Mesenchymal stem cell (in vitro differentiated cells and primary cell): ENCODE results near the gene EMILIN3.

Source experiments
- DNase-seq: peaks from one replicate; pipeline ENCODE4 v3.0.0-alpha.2; 2013
- H2AFZ ChIP-seq: one replicate; pipeline ENCODE4 v1.6.1; 2013; ENCODE audit warnings: low read depth, mild to moderate bottlenecking, control low read depth, inconsistent platforms, low read length, moderate library complexity
- H2AK5ac ChIP-seq: 2 replicates; pipeline ENCODE4 v1.6.1; 2013; ENCODE audit warnings: low read length, moderate library complexity, mild to moderate bottlenecking, inconsistent platforms; ENCODE audit not compliant: severe bottlenecking
- H2BK120ac ChIP-seq: one replicate; pipeline ENCODE4 v1.6.1; 2013; ENCODE audit warnings: low read depth, mild to moderate bottlenecking, inconsistent platforms, low read length, moderate library complexity
- H2BK12ac ChIP-seq, 2 experiments: one replicate each; pipeline ENCODE4 v1.6.1; 2013; ENCODE audit warnings: inconsistent platforms in 2 of 2, low read length in 2 of 2, mild to moderate bottlenecking in 2 of 2, moderate library complexity in 2 of 2, control low read depth in 1 of 2
- H2BK15ac ChIP-seq: one replicate; pipeline ENCODE4 v1.6.1; 2013; ENCODE audit warnings: mild to moderate bottlenecking, low read depth, inconsistent platforms; ENCODE audit not compliant: poor library complexity, severe bottlenecking
- H2BK5ac ChIP-seq: 2 replicates; pipeline ENCODE4 v1.6.1; 2013; ENCODE audit warnings: low read depth, mild to moderate bottlenecking, low read length, control low read depth, inconsistent platforms; ENCODE audit not compliant: poor library complexity, severe bottlenecking
- H3K14ac ChIP-seq, 2 experiments: one replicate each; pipeline ENCODE4 v1.6.1; 2013; ENCODE audit warnings: inconsistent platforms in 2 of 2, low read length in 2 of 2, control low read depth in 1 of 2, mild to moderate bottlenecking in 1 of 2, moderate library complexity in 1 of 2
- H3K18ac ChIP-seq, 2 experiments: one replicate each; pipeline ENCODE4 v1.6.1; 2013; ENCODE audit warnings: inconsistent platforms in 2 of 2, low read length in 2 of 2, control low read depth in 1 of 2, low read depth in 1 of 2, mild to moderate bottlenecking in 1 of 2
- H3K23ac ChIP-seq, 2 experiments: one replicate each; pipeline ENCODE4 v1.6.1; 2013; ENCODE audit warnings: inconsistent platforms in 2 of 2, low read length in 2 of 2, mild to moderate bottlenecking in 2 of 2, moderate library complexity in 2 of 2, control low read depth in 1 of 2
- H3K27ac ChIP-seq: 2 replicates; pipeline ENCODE4 v1.5.1; 2013; ENCODE audit warnings: mild to moderate bottlenecking, moderate library complexity, low read length, control low read depth, inconsistent platforms; ENCODE audit not compliant: poor library complexity, severe bottlenecking
- H3K27me3 ChIP-seq, 2 experiments: 2 replicates each; pipeline versions ENCODE4 v1.6.1 to v1.7.0; 2013; ENCODE audit warnings: low read length in 2 of 2, mild to moderate bottlenecking in 2 of 2, moderate library complexity in 2 of 2, control low read depth in 1 of 2, inconsistent platforms in 1 of 2; ENCODE audit not compliant: control insufficient read depth in 1 of 2, insufficient read depth in 1 of 2
- H3K36me3 ChIP-seq, 2 experiments: 2 replicates each; pipeline versions ENCODE4 v1.6.1 to v1.7.0; 2013; ENCODE audit warnings: low read length in 2 of 2, control low read depth in 1 of 2, inconsistent platforms in 1 of 2, low read depth in 1 of 2, mild to moderate bottlenecking in 1 of 2; ENCODE audit not compliant: insufficient read depth in 2 of 2, control insufficient read depth in 1 of 2
- H3K4ac ChIP-seq, 2 experiments: one replicate each; pipeline ENCODE4 v1.6.1; 2013; ENCODE audit warnings: inconsistent platforms in 2 of 2, low read length in 2 of 2, mild to moderate bottlenecking in 2 of 2, moderate library complexity in 2 of 2, control low read depth in 1 of 2, low read depth in 1 of 2
- H3K4me1 ChIP-seq: 2 replicates; pipeline ENCODE4 v1.6.1; 2013; ENCODE audit warnings: low read depth, low read length, control low read depth; ENCODE audit not compliant: control insufficient read depth, insufficient read depth
- H3K4me2 ChIP-seq: 2 replicates; pipeline ENCODE4 v1.6.1; 2013; ENCODE audit warnings: low read length, mild to moderate bottlenecking, inconsistent platforms; ENCODE audit not compliant: poor library complexity, severe bottlenecking
- H3K4me3 ChIP-seq, 2 experiments: 2 replicates each; pipeline versions ENCODE4 v1.5.1 to v1.7.0; 2013; ENCODE audit warnings: low read length in 2 of 2, mild to moderate bottlenecking in 2 of 2, control low read depth in 1 of 2, low read depth in 1 of 2; ENCODE audit not compliant: insufficient read depth in 1 of 2
- H3K79me1 ChIP-seq: replicated peaks from 2 replicates; pipeline ENCODE4 v1.6.1; 2013; ENCODE audit warnings: mild to moderate bottlenecking, control low read depth, low read length, inconsistent platforms; ENCODE audit not compliant: poor library complexity, severe bottlenecking
- H3K9ac ChIP-seq: 2 replicates; pipeline ENCODE4 v1.7.0; 2013; ENCODE audit warnings: mild to moderate bottlenecking, low read length, moderate library complexity
- H3K9me3 ChIP-seq: 2 replicates; pipeline ENCODE4 v1.7.0; 2013; ENCODE audit warnings: mild to moderate bottlenecking, low read length; ENCODE audit not compliant: control insufficient read depth
- H4K8ac ChIP-seq: one replicate; pipeline ENCODE4 v1.6.1; 2013; ENCODE audit warnings: inconsistent platforms, mild to moderate bottlenecking, low read length, moderate library complexity
- H4K91ac ChIP-seq: one replicate; pipeline ENCODE4 v1.6.1; 2013; ENCODE audit warnings: mild to moderate bottlenecking, low read length, inconsistent platforms
- WGBS: methylation state at CpG from one replicate; pipeline ENCODE4 v1.1.7; 2013; ENCODE audit warnings: mixed read lengths; 5-methylcytosine and 5-hydroxymethylcytosine counted together

EMILIN3 gene

DNA sequence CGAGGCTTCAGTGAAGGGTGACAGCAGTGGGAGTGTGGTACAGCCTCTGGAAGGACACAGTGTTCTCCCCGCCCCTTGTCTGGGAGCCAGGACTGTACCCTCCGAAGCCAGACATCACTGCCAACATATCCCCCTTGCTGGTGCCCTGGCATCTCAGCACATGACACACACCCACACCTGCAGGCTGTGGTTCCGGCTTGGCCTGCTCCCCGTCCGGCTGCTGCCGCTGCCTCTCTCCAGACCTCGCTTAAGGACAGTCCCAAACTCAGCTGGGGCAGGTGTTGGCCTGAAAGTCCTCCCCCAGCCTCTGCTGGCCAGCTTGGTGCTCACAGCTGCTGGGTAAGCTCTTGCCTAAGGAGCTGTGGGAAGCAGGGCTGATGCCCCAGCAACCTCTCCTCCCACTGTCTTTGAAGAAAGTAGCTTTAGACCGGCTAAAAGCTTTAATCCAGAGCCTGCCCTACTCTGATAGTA lies 7.0 kb downstream of the EMILIN3 start:
- Histone ChIP-seq H3K18ac (no peak overlapping the region), H3K27me3 (peaks cover 13% of the 10 kb centered on the region in 2 experiments), H3K9ac (no peak overlapping the region), H3K23ac (no peak overlapping the region), H3K4me2 (no peak overlapping the region), H3K79me1 (no peaks in the 10 kb centered on the region), H3K4me1 (peaks cover 6% of the 10 kb centered on the region), H3K4ac (no peak overlapping the region), H4K91ac (no peak overlapping the region), H4K8ac (no peak overlapping the region), H2BK120ac (no peak overlapping the region), H2AFZ (no peak overlapping the region), H3K27ac (no peak overlapping the region), H3K9me3 (no peaks in the 10 kb centered on the region), H3K14ac (no peak overlapping the region), H2BK15ac (no peak overlapping the region), H2BK5ac (no peak overlapping the region), H2AK5ac (no peak overlapping the region), H3K36me3 (peaks cover 38 to 59% of the 10 kb centered on the region in 2 experiments), H2BK12ac (no peak overlapping the region), H3K4me3 (no peak overlapping the region)
- no peak for DNase-seq
- 99% methylated on average over 9 of the region's 9 CpGs for WGBS

DNA sequence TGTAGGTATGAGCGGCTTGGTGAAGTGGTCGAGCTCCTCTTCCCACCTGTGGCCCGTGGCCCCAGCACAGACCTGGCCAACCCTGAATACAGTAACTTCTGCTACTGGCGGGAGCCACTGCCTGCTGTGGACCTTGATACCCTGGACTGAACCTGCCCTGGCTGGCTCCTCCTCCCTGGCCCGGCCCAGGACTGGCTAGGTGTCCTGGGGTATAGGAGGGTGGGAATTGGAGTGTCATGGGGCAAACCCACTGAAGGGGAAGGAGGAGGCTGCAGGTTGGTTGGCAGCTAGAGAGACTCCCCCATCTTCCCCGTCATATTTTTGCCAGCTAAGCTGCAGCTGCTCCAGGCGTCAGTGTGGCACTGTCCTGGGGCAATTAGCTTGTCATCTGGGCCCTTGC lies 7.9 kb downstream of the EMILIN3 start:
- Histone ChIP-seq H3K9ac (no peak overlapping the region), H2BK12ac (no peak overlapping the region), H3K14ac (no peak overlapping the region), H3K79me1 (no peaks in the 10 kb centered on the region), H2AFZ (no peak overlapping the region), H2BK15ac (no peak overlapping the region), H3K27ac (no peak overlapping the region), H3K36me3 (peaks cover 47 to 64% of the 10 kb centered on the region in 2 experiments), H3K4ac (no peak overlapping the region), H3K4me1 (peaks cover 6% of the 10 kb centered on the region), H4K91ac (no peak overlapping the region), H2AK5ac (no peak overlapping the region), H3K9me3 (no peaks in the 10 kb centered on the region), H3K4me3 (no peak overlapping the region), H3K23ac (no peak overlapping the region), H2BK120ac (no peak overlapping the region), H2BK5ac (no peak overlapping the region), H4K8ac (no peak overlapping the region), H3K4me2 (no peak overlapping the region), H3K18ac (no peak overlapping the region), H3K27me3 (peaks cover 4 to 5% of the 10 kb centered on the region in 2 experiments)
- DNase-seq = no peak
- WGBS = 97% methylated on average over 6 of the region's 7 CpGs

DNA sequence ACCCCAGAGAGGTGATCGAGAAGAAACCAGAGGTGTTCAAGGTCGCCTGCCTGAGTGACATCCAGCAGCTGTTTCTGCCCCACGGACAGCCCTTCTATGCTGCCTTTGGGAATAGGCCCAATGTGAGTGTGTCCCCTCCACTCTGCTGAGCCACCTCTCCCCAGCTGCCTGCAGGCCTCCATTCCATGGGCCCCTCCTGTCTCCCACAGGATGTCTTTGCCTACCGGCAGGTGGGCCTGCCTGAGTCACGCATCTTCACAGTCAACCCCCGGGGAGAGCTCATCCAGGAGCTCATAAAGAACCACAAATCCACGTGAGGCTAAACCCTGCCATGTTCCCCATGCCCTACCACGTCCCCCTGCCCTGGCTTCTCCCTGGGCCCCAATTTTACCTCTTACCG lies 8.4 kb downstream of the EMILIN3 start:
- H4K8ac ChIP-seq = no peak overlapping the region
- H4K91ac ChIP-seq = no peak overlapping the region
- H3K14ac ChIP-seq = no peak overlapping the region
- no peak overlapping the region for H3K9ac ChIP-seq
- no peak overlapping the region for H2BK120ac ChIP-seq
- no peak overlapping the region for H3K27ac ChIP-seq
- peaks cover 6% of the 10 kb centered on the region for H3K4me1 ChIP-seq
- no peaks in the 10 kb centered on the region for H3K79me1 ChIP-seq
- H3K23ac ChIP-seq = no peak overlapping the region
- H3K18ac ChIP-seq = no peak overlapping the region
- no peak overlapping the region for H2BK15ac ChIP-seq
- H2AK5ac ChIP-seq = no peak overlapping the region
- WGBS = 92% methylated on average over 9 of the region's 9 CpGs
- DNase-seq = no peak
- H2BK5ac ChIP-seq = no peak overlapping the region
- H3K4me2 ChIP-seq = no peak overlapping the region
- no peak overlapping the region for H2AFZ ChIP-seq
- peaks cover 50 to 69% of the 10 kb centered on the region in 2 experiments for H3K36me3 ChIP-seq
- H3K4me3 ChIP-seq = no peak overlapping the region
- no peak overlapping the region for H2BK12ac ChIP-seq
- no peaks in the 10 kb centered on the region for H3K9me3 ChIP-seq
- H3K27me3 ChIP-seq = no peaks in the 10 kb centered on the region
- no peak overlapping the region for H3K4ac ChIP-seq

DNA sequence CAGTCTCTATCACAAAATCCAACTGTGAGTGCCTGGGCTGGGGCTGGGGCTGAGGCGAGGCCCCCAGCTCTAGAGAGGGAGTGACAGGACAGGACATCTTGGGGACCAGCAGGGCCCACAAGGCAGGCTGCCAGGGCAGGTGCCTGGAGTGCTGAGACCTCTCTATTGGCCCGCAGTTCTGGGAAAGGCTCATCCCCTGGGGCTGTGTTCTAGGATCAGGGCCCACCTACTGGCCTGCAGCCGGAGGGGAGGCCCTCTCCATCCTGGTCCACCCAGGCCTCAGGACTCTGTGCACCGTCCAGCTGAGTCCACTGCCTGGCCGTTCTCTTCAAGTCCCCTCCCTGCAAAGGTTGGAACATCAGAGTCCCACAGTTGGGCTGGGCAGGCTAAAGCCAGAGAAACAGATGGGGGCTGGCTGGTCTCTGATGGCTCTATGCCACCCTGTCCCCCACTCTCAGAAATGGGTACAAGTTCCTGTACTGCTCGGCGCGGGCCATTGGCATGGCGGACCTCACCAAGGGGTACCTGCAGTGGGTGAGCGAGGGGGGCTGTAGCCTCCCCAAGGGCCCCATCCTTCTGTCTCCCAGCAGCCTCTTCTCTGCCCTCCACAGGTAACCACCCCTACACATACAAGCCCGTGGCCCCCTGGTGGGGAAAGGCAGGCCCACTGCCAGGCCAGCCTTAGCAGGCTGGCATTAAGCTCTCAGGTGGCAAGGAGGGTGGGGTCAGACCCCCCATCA lies 9.0 kb downstream of the EMILIN3 start:
- Histone ChIP-seq H3K79me1 (no peaks in the 10 kb centered on the region), H3K36me3 (peaks cover 56 to 72% of the 10 kb centered on the region in 2 experiments), H3K18ac (no peak overlapping the region), H2BK120ac (no peak overlapping the region), H4K91ac (peak overlapping the region; percentile 10), H3K23ac (no peak overlapping the region), H2BK5ac (no peak overlapping the region), H3K27ac (no peak overlapping the region), H3K9me3 (no peaks in the 10 kb centered on the region), H4K8ac (no peak overlapping the region), H3K4me1 (peaks cover 6% of the 10 kb centered on the region), H3K27me3 (no peaks in the 10 kb centered on the region), H2BK12ac (no peak overlapping the region), H3K14ac (no peak overlapping the region), H2BK15ac (no peak overlapping the region), H3K9ac (no peak overlapping the region), H3K4me3 (no peak overlapping the region), H3K4ac (no peak overlapping the region), H2AK5ac (no peak overlapping the region), H3K4me2 (no peak overlapping the region), H2AFZ (no peak overlapping the region)
- WGBS = 95% methylated on average over 10 of the region's 11 CpGs
- DNase-seq = no peak
